OCI-LY1 (cell line): Measurements from ENCODE around the gene NOM1.

ENCODE experiments used
- CTCF ChIP-seq: fragments of 200-600 bp; sonication (generic), shearing (Covaris generic); IDR thresholded peaks from 2 replicates; pipeline ENCODE4 v1.5.1; 2017; ENCODE audit warnings: mild to moderate bottlenecking, antibody characterized with exemption, low read length, moderate library complexity, mixed read lengths
- EZH2 ChIP-seq: fragments of 200-600 bp; sonication (generic), shearing (Covaris generic); IDR thresholded peaks from 2 replicates; pipeline ENCODE4 v1.8.0; 2017; ENCODE audit warnings: borderline replicate concordance, mixed run types, mild to moderate bottlenecking, antibody characterized with exemption, low read length, moderate library complexity, mixed read lengths

- no peak for TF ChIP-seq CTCF
- no peak for TF ChIP-seq EZH2
Measured at GRCh38 chr7:156954941-156955340, 5.4 kb downstream of the NOM1 start.
